Measurements from ENCODE around the gene ANKRD6.

ANKRD6 gene

GRCh38 chr6:89585154-89585553, 152.2 kb downstream of the ANKRD6 start:
- no peak for DNase-seq (ENCODE audit: extremely low spot score, insufficient read length, low read depth)

GRCh38 chr6:89589297-89590025, 156.5 kb downstream of the ANKRD6 start:
- no peak for FAIRE-seq

More at GRCh38 chr6:89585154-89585553, 152.2 kb downstream of the ANKRD6 start:
- no peak for FAIRE-seq

DNA sequence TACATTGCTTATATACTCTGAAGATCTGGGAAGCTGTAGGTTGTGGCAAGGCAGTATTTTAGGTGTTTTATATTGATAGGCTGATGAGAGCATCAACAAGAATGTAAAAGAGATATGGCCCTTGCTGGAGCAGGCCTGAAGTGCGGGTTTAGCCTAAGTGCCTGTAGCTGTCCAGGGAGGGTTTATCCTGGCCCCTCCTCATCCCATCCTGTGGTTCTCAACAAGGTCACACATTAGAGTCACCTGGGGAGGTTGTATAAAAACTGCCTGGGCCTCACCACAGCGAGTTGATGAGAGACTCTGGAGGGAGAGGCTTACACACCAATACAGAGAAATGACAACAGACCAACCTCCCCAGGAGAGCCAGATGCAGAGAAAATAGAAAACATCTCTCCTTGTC, 157.2 kb downstream of the ANKRD6 start:
- DNase-seq (ENCODE audit: extremely low spot score, insufficient read length, low read depth) (no peak), FAIRE-seq (no peak)

More at GRCh38 chr6:89589297-89590025, 156.5 kb downstream of the ANKRD6 start:
- no peak for DNase-seq (ENCODE audit: extremely low spot score, insufficient read length, low read depth)

GRCh38 chr6:89591745-89592144, 158.8 kb downstream of the ANKRD6 start:
- DNase-seq (ENCODE audit: extremely low spot score, insufficient read length, low read depth) (no peak), FAIRE-seq (no peak)

- DNase-seq (ENCODE audit: extremely low spot score, insufficient read length, low read depth) (peak; percentile 22), FAIRE-seq (peak; percentile 85)
Observed at GRCh38 chr6:89596056-89596455, 163.1 kb downstream of the ANKRD6 start.

- FAIRE-seq = peak; percentile 60
Observed at GRCh38 chr6:89596484-89596883, 163.5 kb downstream of the ANKRD6 start.

DNA sequence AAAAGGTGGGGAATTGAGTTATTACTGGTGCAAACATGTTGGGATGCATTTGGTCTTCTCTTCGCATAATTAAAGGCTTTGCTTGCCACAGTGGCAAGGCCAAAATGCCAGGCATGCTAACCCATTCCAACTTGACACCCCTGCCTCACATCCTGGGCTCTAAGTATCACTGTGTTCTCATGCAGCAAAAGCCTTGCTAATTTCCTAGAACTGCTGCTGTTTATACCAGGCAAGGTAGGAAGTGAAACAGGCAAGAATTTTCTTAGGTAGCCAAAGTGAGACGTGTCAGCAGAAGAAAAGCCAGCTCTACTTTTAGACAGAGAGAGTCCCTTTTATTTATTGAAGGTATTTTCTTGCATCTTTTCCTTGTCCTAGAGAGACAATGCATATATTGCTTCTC, 164.4 kb downstream of the ANKRD6 start:
- FAIRE-seq = no peak
- no peak for DNase-seq (ENCODE audit: extremely low spot score, insufficient read length, low read depth)

More at GRCh38 chr6:89596484-89596883, 163.5 kb downstream of the ANKRD6 start:
- no peak for DNase-seq (ENCODE audit: extremely low spot score, insufficient read length, low read depth)

DNA sequence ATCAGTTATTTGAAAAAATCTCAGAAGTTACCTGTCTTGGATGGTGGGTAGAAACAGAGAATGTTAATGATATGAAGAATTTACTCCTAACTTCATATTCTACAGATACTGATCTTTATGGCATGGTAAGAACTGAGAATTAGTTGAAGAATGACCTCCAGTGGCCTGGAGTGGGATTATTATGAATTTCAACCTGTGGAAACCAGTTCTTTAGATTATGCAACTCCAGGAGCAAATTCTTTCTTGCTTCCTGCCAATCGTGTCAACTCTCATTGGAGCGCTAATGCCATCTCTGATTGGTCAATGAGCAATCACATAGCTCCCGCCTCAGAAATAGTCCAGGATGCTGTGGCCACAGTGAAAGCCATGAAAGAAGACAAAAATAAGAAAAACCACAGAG, 165.0 kb downstream of the ANKRD6 start:
- peak; percentile 18 for FAIRE-seq
- no peak for DNase-seq (ENCODE audit: extremely low spot score, insufficient read length, low read depth)

DNA sequence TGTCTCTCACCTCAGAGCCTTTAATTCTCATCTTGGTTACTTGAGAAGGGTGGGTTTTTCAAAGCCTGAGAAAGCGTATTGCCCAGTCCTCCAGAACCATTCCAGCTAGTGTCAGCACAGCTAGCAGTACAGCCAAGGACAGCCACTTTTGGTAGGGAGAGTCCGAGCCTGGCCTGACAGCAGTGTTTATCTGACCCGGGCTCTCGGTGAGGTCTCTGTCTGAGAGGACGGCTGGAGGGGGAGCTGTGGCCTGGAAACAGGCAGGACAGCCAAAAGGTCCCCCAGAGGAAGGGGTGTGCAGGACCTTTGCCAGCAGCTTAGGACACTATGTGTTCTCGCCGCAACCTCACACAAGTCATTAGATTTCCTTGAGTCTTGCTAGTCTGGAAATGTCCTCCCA, 166.8 kb downstream of the ANKRD6 start:
- no peak for DNase-seq (ENCODE audit: extremely low spot score, insufficient read length, low read depth)
- no peak for FAIRE-seq

DNA sequence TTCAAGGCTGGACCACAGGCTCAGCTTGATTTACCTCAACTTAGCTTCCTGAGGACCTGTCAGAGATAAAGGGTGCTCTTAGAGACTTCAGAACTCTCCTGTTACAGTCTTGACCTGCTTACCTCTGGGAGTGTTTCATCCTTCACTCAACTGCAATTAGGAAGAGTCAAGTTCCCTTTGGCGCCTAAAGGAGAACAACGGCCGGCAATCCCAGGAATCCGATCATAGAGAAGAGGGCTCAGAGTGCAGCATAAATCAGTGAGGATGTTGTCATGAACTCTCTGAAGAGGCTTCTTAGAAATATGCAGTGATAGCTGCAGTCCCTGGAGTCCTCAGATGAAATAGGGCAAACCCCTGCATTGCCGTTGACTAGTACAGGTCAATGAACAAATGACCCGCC, 169.2 kb downstream of the ANKRD6 start:
- no peak for DNase-seq (ENCODE audit: extremely low spot score, insufficient read length, low read depth)
- no peak for FAIRE-seq

DNA sequence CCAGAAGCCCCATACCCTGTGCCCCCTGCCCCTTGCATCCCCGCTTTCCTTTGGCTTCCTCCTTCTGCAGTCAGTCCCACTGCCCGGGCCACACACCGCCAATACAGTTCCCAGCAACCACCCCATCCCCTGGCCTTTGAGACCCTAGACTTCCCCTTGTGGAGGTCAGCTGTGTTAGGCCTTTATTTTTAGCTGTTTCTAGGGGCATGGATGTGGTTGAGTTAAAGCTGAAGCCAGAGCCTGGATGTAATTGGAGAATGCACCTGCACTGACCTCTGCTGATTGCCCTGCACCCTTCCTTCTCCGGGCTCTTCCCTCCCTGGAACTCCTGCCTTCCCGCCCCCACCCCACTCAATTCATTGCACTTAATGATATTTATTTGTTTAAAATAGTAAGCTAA, 171.7 kb downstream of the ANKRD6 start:
- FAIRE-seq = no peak
- DNase-seq (ENCODE audit: extremely low spot score, insufficient read length, low read depth) = no peak

- FAIRE-seq (no peak), DNase-seq (ENCODE audit: extremely low spot score, insufficient read length, low read depth) (no peak)
Observed at GRCh38 chr6:89605861-89606260, 172.9 kb downstream of the ANKRD6 start.

DNA sequence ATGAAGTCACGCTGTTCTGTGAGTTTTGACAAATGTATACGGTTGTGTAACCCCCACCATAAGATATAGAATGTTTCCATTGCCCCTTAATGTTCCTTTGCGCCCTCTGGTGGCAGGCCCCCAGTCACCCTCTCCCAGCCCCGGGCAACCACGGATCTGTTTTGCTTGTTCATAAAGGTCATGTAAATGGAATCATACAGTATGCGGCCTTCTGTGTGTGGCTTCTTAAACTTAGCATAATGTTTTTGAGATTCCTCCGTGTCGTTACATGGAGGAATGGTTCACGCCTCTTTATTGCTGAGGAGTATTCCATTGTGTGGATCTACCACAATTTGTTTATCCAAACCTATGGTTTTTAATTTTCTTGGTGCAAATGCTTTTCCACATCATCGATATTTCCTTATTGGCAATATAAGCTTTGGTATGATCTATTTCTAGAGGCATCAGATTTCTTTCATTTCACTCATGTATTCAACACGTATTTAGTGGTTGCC, 177.2 kb downstream of the ANKRD6 start:
- FAIRE-seq (peak; percentile 83), DNase-seq (ENCODE audit: extremely low spot score, insufficient read length, low read depth) (peak; percentile 36)

GRCh38 chr6:89611666-89612065, 178.7 kb downstream of the ANKRD6 start:
- no peak for DNase-seq (ENCODE audit: extremely low spot score, insufficient read length, low read depth)
- no peak for FAIRE-seq

DNA sequence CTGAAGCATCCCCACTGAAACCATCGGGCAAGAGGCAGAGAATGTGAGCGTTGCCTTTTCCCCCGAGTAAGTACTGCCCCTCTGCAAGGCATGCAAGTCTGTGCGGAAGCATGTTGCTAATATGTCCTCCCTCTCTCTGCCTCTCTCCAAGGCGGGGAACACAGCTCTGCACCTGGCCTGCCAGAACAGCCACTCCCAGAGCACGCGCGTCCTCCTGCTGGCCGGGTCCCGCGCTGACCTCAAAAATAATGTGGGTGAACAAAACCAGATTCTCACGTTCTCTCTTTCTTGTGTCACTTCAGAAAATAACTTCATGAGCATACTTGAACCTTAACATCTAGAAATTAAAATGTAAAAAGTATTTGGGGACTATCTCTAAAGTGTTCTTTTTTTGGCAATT, 179.2 kb downstream of the ANKRD6 start:
- no peak for DNase-seq (ENCODE audit: extremely low spot score, insufficient read length, low read depth)
- no peak for FAIRE-seq

- FAIRE-seq = no peak
Observed at GRCh38 chr6:89613790-89614189, 180.8 kb downstream of the ANKRD6 start.

DNA sequence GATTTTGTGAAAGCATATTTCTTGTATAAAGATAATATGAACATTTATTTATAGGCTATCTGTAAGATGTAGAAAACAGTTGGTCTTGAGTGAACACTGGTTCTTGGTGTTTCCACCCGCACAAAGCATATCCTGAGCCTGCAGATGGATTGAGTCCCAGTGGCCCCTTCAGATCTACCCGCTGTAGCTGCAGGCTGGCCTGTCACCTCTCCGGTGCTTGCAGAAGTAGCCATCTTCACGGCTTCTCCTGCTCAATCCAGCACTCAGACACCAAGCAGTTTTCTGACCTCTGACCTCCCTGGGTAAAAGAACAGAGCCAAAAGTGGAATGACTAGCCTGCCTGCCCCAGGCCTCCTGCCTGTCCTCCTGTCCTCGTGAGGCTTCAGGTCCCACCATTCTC, 182.9 kb downstream of the ANKRD6 start:
- FAIRE-seq = no peak
- DNase-seq (ENCODE audit: extremely low spot score, insufficient read length, low read depth) = no peak

More at GRCh38 chr6:89613790-89614189, 180.8 kb downstream of the ANKRD6 start:
- DNase-seq (ENCODE audit: extremely low spot score, insufficient read length, low read depth) = no peak

DNA sequence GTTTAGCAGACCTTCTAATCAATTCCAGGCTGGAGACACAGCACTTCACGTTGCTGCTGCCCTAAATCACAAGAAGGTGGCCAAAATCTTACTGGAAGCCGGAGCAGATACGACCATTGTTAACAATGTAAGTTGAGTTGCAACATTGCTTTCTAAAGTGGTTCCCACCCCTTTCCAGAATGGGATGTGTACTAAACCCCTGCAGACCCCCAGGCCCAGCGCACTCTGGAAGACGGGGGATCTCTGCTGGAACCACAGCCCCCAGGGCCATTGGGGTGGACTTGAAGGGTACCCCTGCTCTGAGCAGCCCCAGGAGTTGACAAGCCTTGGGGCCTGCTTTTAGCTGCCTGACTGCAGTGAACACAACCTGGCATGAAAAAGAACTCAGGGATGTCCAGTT, 183.6 kb downstream of the ANKRD6 start:
- no peak for DNase-seq (ENCODE audit: extremely low spot score, insufficient read length, low read depth)

GRCh38 chr6:89618026-89618425, 185.1 kb downstream of the ANKRD6 start:
- no peak for DNase-seq (ENCODE audit: extremely low spot score, insufficient read length, low read depth)
- no peak for FAIRE-seq

More for the DNA sequence above, 183.6 kb downstream of the ANKRD6 start:
- FAIRE-seq = no peak

DNA sequence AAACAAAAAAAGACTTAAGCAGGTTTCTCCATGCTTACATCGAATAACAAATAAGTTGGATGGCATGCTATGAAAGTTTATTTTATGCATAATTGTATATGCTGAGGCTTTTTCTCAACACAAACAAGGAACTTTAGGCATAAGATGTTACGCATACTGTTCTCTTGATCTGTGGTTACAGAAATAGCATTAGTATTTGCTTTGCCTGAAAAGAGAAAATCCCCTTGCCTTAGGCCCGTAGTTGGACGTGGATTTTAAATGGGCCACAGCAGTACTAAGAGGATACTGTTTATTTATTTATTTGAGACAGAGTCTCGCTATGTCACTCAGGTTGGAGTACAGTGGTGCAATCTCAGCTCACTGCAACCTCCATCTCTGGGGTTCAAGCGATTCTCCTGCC, 186.6 kb downstream of the ANKRD6 start:
- FAIRE-seq = no peak
- no peak for DNase-seq (ENCODE audit: extremely low spot score, insufficient read length, low read depth)

DNA sequence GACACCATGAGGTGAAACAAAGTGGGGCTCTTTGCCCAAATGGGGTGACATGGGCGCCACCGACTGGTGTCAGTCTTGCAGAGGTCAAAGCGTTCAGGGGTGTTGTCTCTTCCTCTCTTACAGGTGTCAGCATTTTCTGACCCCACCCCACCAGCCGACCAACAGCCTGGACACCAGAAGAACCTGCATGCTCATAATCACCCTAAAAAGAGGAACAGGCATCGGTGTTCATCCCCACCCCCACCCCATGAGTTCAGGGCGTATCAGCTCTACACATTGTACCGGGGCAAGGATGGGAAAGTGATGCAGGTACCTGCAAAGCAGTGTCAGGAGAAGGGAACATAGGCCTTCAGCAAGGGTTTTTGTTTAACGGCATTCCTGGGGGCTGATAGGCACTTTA, 190.8 kb downstream of the ANKRD6 start:
- DNase-seq (ENCODE audit: extremely low spot score, insufficient read length, low read depth) (no peak), FAIRE-seq (no peak)

GRCh38 chr6:89630488-89630887, 197.5 kb downstream of the ANKRD6 start:
- FAIRE-seq = no peak
- DNase-seq (ENCODE audit: extremely low spot score, insufficient read length, low read depth) = no peak

Data from GM18507 (cell line).